ENCODE results near the gene UBP1. TPM values are rescaled to one million over a fixed set of nuclear protein-coding genes. Genes with fewer than 3 reads are reported as not detected.
A peak's percentile ranks its signal among the peaks of the same experiment; 100 is the strongest.
"Not testable (repeated sequence)": the region's sequence is repeated elsewhere in the genome, so short reads cannot be mapped to it uniquely, and the experiment has no call there.

UBP1 gene
- total RNA-seq, 1 donor from 2014 or later = 62.9 TPM

GRCh38 chr3:33453331-33453761, 13.1 kb upstream of the UBP1 start:
- no peak for DNase-seq
- intact Hi-C loops (cut with DNase I) = no loop called here
- H3K27me3 ChIP-seq = no peaks in the 10 kb centered on the region

GRCh38 chr3:33451994-33452393, 11.8 kb upstream of the UBP1 start:
- H3K27ac ChIP-seq; H3K27me3 ChIP-seq; DNase-seq; H3K9me3 ChIP-seq; intact Hi-C loops (cut with DNase I); ATAC-seq; H3K4me1 ChIP-seq; H3K36me3 ChIP-seq; H3K4me3 ChIP-seq: not testable (repeated sequence)

More at GRCh38 chr3:33453331-33453761, 13.1 kb upstream of the UBP1 start:
- Histone ChIP-seq H3K36me3 (no peaks in the 10 kb centered on the region), H3K4me1 (no peaks in the 10 kb centered on the region), H3K27ac (no peak overlapping the region), H3K9me3 (no peaks in the 10 kb centered on the region), H3K4me3 (no peak overlapping the region)
- TF ChIP-seq CTCF (IDR thresholded peaks at IDR 0.05) = no peak
- ATAC-seq = no peak

GRCh38 chr3:33447958-33448357, 7.8 kb upstream of the UBP1 start:
- Histone ChIP-seq H3K9me3 (no peaks in the 10 kb centered on the region), H3K27ac (no peak overlapping the region), H3K4me1 (no peaks in the 10 kb centered on the region), H3K4me3 (no peak overlapping the region), H3K27me3 (no peaks in the 10 kb centered on the region), H3K36me3 (no peaks in the 10 kb centered on the region)
- no peak for ATAC-seq
- TF ChIP-seq CTCF (IDR thresholded peaks at IDR 0.05) = no peak
- intact Hi-C loops (cut with DNase I) = no loop called here
- no peak for DNase-seq

GRCh38 chr3:33447256-33447625, 7.0 kb upstream of the UBP1 start:
- ATAC-seq; H3K36me3 ChIP-seq; H3K27me3 ChIP-seq; H3K27ac ChIP-seq; DNase-seq; H3K4me3 ChIP-seq; intact Hi-C loops (cut with DNase I); H3K9me3 ChIP-seq; H3K4me1 ChIP-seq: not testable (repeated sequence)

GRCh38 chr3:33442190-33442589, 2.0 kb upstream of the UBP1 start:
- ATAC-seq (no peak), DNase-seq (no peak)
- Histone ChIP-seq H3K4me3 (no peak overlapping the region), H3K36me3 (no peaks in the 10 kb centered on the region), H3K27me3 (no peaks in the 10 kb centered on the region), H3K9me3 (no peaks in the 10 kb centered on the region), H3K4me1 (peaks cover 22% of the 10 kb centered on the region), H3K27ac (peak overlapping the region; percentile 97)
- no peak for TF ChIP-seq CTCF (IDR thresholded peaks at IDR 0.05)
- intact Hi-C loops (cut with DNase I) = no loop called here

- no peaks in the 10 kb centered on the region for H3K27me3 ChIP-seq
- H3K9me3 ChIP-seq = no peaks in the 10 kb centered on the region
- DNase-seq (peak; percentile 82), ATAC-seq (no peak)
- H3K27ac ChIP-seq = peak overlapping the region; percentile 97
- TF ChIP-seq CTCF (IDR thresholded peaks at IDR 0.05) = no peak
- intact Hi-C loops (cut with DNase I) = no loop called here
- no peaks in the 10 kb centered on the region for H3K36me3 ChIP-seq
- H3K4me1 ChIP-seq = peaks cover 28% of the 10 kb centered on the region
- H3K4me3 ChIP-seq = peak overlapping the region; percentile 92
Observed at GRCh38 chr3:33441225-33441976, 1.2 kb upstream of the UBP1 start.
